Measurements from ENCODE around the gene SH3TC1.

Gene SH3TC1

GRCh38 chr4:8282134-8282641 lies 83.1 kb downstream of the SH3TC1 start:
- Histone ChIP-seq H3K4me1 (ENCODE audit: insufficient read depth, low read length, severe bottlenecking) (peaks cover 23% of the 10 kb centered on the region), H3K4me3 (ENCODE audit: low read depth, low read length, poor library complexity, severe bottlenecking) (no peak overlapping the region), H3K79me2 (ENCODE audit: insufficient read depth, low read length) (no peaks in the 10 kb centered on the region), H3K9me2 (ENCODE audit: low read depth, low read length) (no peaks in the 10 kb centered on the region), H4K20me1 (ENCODE audit: insufficient read depth, low read length) (no peaks in the 10 kb centered on the region), H3K27ac (ENCODE audit: low read depth, low read length, poor library complexity, severe bottlenecking) (no peak overlapping the region), H3K27me3 (ENCODE audit: insufficient read depth, low read length) (peaks cover 4% of the 10 kb centered on the region; the same call in 1 of the 2 replicates), H3F3A (ENCODE audit: insufficient read depth, low read length) (no peaks in the 10 kb centered on the region), H2AFZ (ENCODE audit: low read length) (no peak overlapping the region), H3K9ac (ENCODE audit: low read length) (no peak overlapping the region), H3K9me3 (ENCODE audit: low read length) (no peaks in the 10 kb centered on the region), H3K36me3 (ENCODE audit: insufficient read depth, low read length) (no peaks in the 10 kb centered on the region), H3K4me2 (ENCODE audit: low read length) (no peak overlapping the region)
- no peak for TF ChIP-seq CTCF (IDR thresholded peaks at IDR 0.05; ENCODE audit: low read length)
- no peak for TF ChIP-seq EZH2 (IDR thresholded peaks at IDR 0.05; ENCODE audit: borderline replicate concordance, low read length)

GRCh38 chr4:8282742-8283141 lies 83.7 kb downstream of the SH3TC1 start:
- Histone ChIP-seq H4K20me1 (ENCODE audit: insufficient read depth, low read length) (no peaks in the 10 kb centered on the region), H3K4me2 (ENCODE audit: low read length) (no peak overlapping the region), H3F3A (ENCODE audit: insufficient read depth, low read length) (no peaks in the 10 kb centered on the region), H2AFZ (ENCODE audit: low read length) (no peak overlapping the region), H3K4me1 (ENCODE audit: insufficient read depth, low read length, severe bottlenecking) (peaks cover 23% of the 10 kb centered on the region), H3K9ac (ENCODE audit: low read length) (no peak overlapping the region), H3K79me2 (ENCODE audit: insufficient read depth, low read length) (no peaks in the 10 kb centered on the region), H3K27me3 (ENCODE audit: insufficient read depth, low read length) (peaks cover 4% of the 10 kb centered on the region; the same call in 1 of the 2 replicates), H3K4me3 (ENCODE audit: low read depth, low read length, poor library complexity, severe bottlenecking) (no peak overlapping the region), H3K9me2 (ENCODE audit: low read depth, low read length) (no peaks in the 10 kb centered on the region), H3K36me3 (ENCODE audit: insufficient read depth, low read length) (no peaks in the 10 kb centered on the region), H3K9me3 (ENCODE audit: low read length) (no peaks in the 10 kb centered on the region), H3K27ac (ENCODE audit: low read depth, low read length, poor library complexity, severe bottlenecking) (no peak overlapping the region)
- TF ChIP-seq EZH2 (IDR thresholded peaks at IDR 0.05; ENCODE audit: borderline replicate concordance, low read length) (no peak), CTCF (IDR thresholded peaks at IDR 0.05; ENCODE audit: low read length) (no peak)

- TF ChIP-seq EZH2 (IDR thresholded peaks at IDR 0.05; ENCODE audit: borderline replicate concordance, low read length) (no peak), CTCF (IDR thresholded peaks at IDR 0.05; ENCODE audit: low read length) (no peak)
- H3K9me3 ChIP-seq (ENCODE audit: low read length) = no peaks in the 10 kb centered on the region
- H3K79me2 ChIP-seq (ENCODE audit: insufficient read depth, low read length) = no peaks in the 10 kb centered on the region
- H2AFZ ChIP-seq (ENCODE audit: low read length) = no peak overlapping the region
- H3K27ac ChIP-seq (ENCODE audit: low read depth, low read length, poor library complexity, severe bottlenecking) = no peak overlapping the region
- no peaks in the 10 kb centered on the region for H3K36me3 ChIP-seq (ENCODE audit: insufficient read depth, low read length)
- H3K4me3 ChIP-seq (ENCODE audit: low read depth, low read length, poor library complexity, severe bottlenecking) = no peak overlapping the region
- no peak overlapping the region for H3K4me2 ChIP-seq (ENCODE audit: low read length)
- no peak overlapping the region for H3K9ac ChIP-seq (ENCODE audit: low read length)
- peaks cover 4% of the 10 kb centered on the region; the same call in 1 of the 2 replicates for H3K27me3 ChIP-seq (ENCODE audit: insufficient read depth, low read length)
- H3K4me1 ChIP-seq (ENCODE audit: insufficient read depth, low read length, severe bottlenecking) = peaks cover 23% of the 10 kb centered on the region
- H4K20me1 ChIP-seq (ENCODE audit: insufficient read depth, low read length) = no peaks in the 10 kb centered on the region
- H3K9me2 ChIP-seq (ENCODE audit: low read depth, low read length) = no peaks in the 10 kb centered on the region
- H3F3A ChIP-seq (ENCODE audit: insufficient read depth, low read length) = no peaks in the 10 kb centered on the region
Observed at GRCh38 chr4:8283161-8283560, 84.1 kb downstream of the SH3TC1 start.
